Activated CD8-positive, alpha-beta memory T cell treated with anti-CD3 and anti-CD28 coated beads, Interleukin-2, amount 10 ng/mL, durations not matched to agents 7 days and 5 days (primary cell): ENCODE results near the gene SPTLC1. TPM values are rescaled to one million over a fixed set of nuclear protein-coding genes. Genes with fewer than 3 reads are reported as not detected.
"Not testable (repeated sequence)": the region's sequence is repeated elsewhere in the genome, so short reads cannot be mapped to it uniquely, and the experiment has no call there.

Experiments used
- ATAC-seq: fragments of 150-1000 bp; cut with Tn5 transposase; one replicate; pipeline ENCODE4 v1.10.0; 2021; ENCODE audit warnings: moderate library complexity
- CTCF ChIA-PET: fragments of 350-600 bp; sonication (Branson Sonifier 250); formaldehyde crosslinking; loops from one replicate; lab custom pipeline; 2021; ENCODE audit warnings: antibody characterized with exemption; lab: Charles Lee
- DNase-seq: peaks from one replicate; pipeline ENCODE4 v3.0.0-alpha.2; 2020
- H3K27ac Mint-ChIP-seq: one replicate; pipeline ENCODE4 v1.8.0; 2021; ENCODE audit warnings: mild to moderate bottlenecking, mixed read lengths
- H3K27me3 Mint-ChIP-seq: one replicate; pipeline ENCODE4 v1.8.0; 2021; ENCODE audit warnings: mixed read lengths
- H3K36me3 Mint-ChIP-seq: one replicate; pipeline ENCODE4 v1.8.0; 2021; ENCODE audit warnings: mild to moderate bottlenecking, mixed read lengths
- H3K4me1 Mint-ChIP-seq: one replicate; pipeline ENCODE4 v1.8.0; 2021; ENCODE audit warnings: mixed read lengths
- H3K4me3 Mint-ChIP-seq: one replicate; pipeline ENCODE4 v1.8.0; 2021; ENCODE audit warnings: mild to moderate bottlenecking, moderate library complexity, mixed read lengths
- H3K9me3 Mint-ChIP-seq: one replicate; pipeline ENCODE4 v1.8.0; 2022; ENCODE audit warnings: low read depth, mixed read lengths
- total RNA-seq, 2 experiments: library from RNA; stranded (reverse); gene quantifications; one replicate each; pipeline ENCODE4 v1.2.3, GENCODE V29; 2021

Gene SPTLC1
- total RNA-seq, 2 experiments from 2014 or later, result 61.8 to 62.4 TPM

DNA sequence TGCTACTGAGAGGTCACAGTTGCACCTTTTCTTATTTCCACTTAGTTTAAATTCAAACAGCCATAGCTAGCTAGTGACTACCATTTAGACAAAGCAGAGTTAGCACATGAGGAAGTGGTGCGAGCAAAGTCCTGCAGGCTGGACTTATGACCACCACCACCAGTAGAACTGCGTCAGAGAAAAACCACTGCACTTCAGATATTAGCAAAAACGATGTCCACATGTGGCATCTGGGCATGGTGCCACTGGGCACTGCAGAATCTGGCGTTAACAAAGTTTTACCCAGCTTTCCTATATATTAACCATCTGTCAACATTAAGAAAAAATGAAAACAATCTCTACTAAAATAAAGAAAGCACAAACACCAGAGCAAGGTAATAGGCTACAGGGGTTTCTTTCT, 80.1 kb downstream of the SPTLC1 start:
- no peak for DNase-seq
- Mint-ChIP-seq H3K4me1 (no peaks in the 10 kb centered on the region), H3K27me3 (no peaks in the 10 kb centered on the region), H3K9me3 (no peaks in the 10 kb centered on the region), H3K27ac (no peak overlapping the region), H3K4me3 (no peak overlapping the region), H3K36me3 (peaks cover 50% of the 10 kb centered on the region)
- CTCF ChIA-PET, result no interaction called here
- no peak for ATAC-seq

- Mint-ChIP-seq H3K36me3 (peaks cover 60% of the 10 kb centered on the region), H3K4me1 (no peaks in the 10 kb centered on the region), H3K27me3 (no peaks in the 10 kb centered on the region), H3K4me3 (no peak overlapping the region), H3K27ac (no peak overlapping the region), H3K9me3 (no peaks in the 10 kb centered on the region)
- no peak for ATAC-seq
- CTCF ChIA-PET, result no interaction called here
- DNase-seq, result no peak
Observed at GRCh38 chr9:92033991-92034390, 81.2 kb downstream of the SPTLC1 start.

GRCh38 chr9:92033307-92033706, 81.9 kb downstream of the SPTLC1 start:
- ATAC-seq (no peak), DNase-seq (no peak)
- Mint-ChIP-seq H3K4me1 (no peaks in the 10 kb centered on the region), H3K4me3 (no peak overlapping the region), H3K9me3 (no peaks in the 10 kb centered on the region), H3K27ac (no peak overlapping the region), H3K27me3 (no peaks in the 10 kb centered on the region), H3K36me3 (peaks cover 57% of the 10 kb centered on the region)
- CTCF ChIA-PET, result no interaction called here

DNA sequence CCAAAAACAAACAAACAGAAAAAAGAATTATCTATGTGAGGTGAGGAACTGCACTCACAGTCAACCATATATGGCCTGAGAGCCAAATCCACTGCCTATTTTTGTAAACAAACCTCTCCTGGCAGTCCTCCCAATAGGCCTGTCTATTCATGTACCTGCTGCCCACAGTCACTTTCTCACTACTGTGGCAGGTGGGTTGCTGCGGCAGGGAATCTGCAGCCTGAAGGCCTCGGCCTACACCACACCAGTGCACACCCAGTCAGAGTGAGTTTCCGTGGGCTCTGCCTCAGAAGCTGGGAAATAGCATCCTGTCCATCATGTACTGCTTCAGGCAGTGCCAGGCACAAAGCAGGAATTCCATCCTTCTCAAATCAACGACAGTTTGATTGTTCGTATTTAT, 82.3 kb downstream of the SPTLC1 start:
- DNase-seq (no peak), ATAC-seq (no peak)
- CTCF ChIA-PET, result no interaction called here
- H3K36me3 Mint-ChIP-seq, result peaks cover 57% of the 10 kb centered on the region
- no peak overlapping the region for H3K27ac Mint-ChIP-seq
- no peaks in the 10 kb centered on the region for H3K9me3 Mint-ChIP-seq
- H3K27me3 Mint-ChIP-seq, result no peaks in the 10 kb centered on the region
- H3K4me1 Mint-ChIP-seq, result no peaks in the 10 kb centered on the region
- no peak overlapping the region for H3K4me3 Mint-ChIP-seq

DNA sequence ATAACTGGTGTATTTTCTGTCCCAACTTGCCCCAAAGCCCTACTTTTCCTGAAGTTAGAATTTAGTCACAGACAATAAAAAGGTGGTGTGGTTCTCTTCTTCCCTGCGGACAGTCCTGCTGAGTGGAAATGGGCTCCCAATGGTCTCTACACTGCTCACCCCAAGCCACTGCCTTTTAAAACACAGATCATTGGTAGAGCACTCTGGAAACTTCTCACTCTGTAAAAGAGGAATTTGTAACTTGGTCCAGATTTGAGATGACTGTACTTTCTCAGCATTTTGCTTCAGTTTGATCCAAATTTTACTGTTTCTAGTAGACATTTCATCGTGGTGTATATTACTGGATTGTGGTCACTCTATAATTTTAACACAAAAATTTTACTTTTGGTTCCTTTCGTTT, 84.8 kb downstream of the SPTLC1 start:
- DNase-seq, result no peak
- H3K36me3 Mint-ChIP-seq, result peaks cover 44% of the 10 kb centered on the region
- H3K27ac Mint-ChIP-seq, result no peak overlapping the region
- H3K27me3 Mint-ChIP-seq, result no peaks in the 10 kb centered on the region
- ATAC-seq, result no peak
- no peaks in the 10 kb centered on the region for H3K4me1 Mint-ChIP-seq
- H3K4me3 Mint-ChIP-seq, result no peak overlapping the region
- H3K9me3 Mint-ChIP-seq, result no peaks in the 10 kb centered on the region
- CTCF ChIA-PET, result no interaction called here

DNA sequence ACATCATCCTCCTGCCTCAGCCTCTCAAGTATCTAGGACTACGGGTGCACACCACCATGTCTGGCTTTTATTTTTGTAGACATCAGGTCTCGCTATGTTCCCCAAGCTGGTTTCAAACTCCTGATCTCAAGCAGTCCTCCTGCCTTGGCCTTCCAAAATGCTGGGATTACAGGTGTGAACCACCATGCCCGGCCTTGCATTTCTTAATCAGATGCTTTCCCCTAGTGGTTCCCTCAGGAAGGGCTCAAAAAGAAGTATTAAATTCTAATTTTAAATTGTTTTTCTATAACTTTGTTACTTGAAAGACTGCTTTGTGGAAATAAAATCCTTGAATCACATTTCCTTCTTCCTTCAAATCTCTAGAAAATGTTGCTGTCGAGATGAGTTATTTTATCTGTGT, 85.7 kb downstream of the SPTLC1 start:
- peaks cover 35% of the 10 kb centered on the region for H3K36me3 Mint-ChIP-seq
- DNase-seq (no peak), ATAC-seq (no peak)
- no peak overlapping the region for H3K4me3 Mint-ChIP-seq
- H3K4me1 Mint-ChIP-seq, result no peaks in the 10 kb centered on the region
- H3K9me3 Mint-ChIP-seq, result no peaks in the 10 kb centered on the region
- H3K27me3 Mint-ChIP-seq, result no peaks in the 10 kb centered on the region
- CTCF ChIA-PET, result interaction anchor here (1.0 kb wide), 1 partner anchor 74 kb away, joined by 3 read pairs; no protein-coding TSS in a partner anchor
- no peak overlapping the region for H3K27ac Mint-ChIP-seq

- Mint-ChIP-seq H3K9me3 (peaks cover 6% of the 10 kb centered on the region), H3K27ac (no peak overlapping the region), H3K36me3 (peaks cover 14% of the 10 kb centered on the region), H3K4me3 (no peak overlapping the region), H3K4me1 (no peaks in the 10 kb centered on the region), H3K27me3 (no peaks in the 10 kb centered on the region)
- DNase-seq (no peak), ATAC-seq (no peak)
- CTCF ChIA-PET, result no interaction called here
Observed at GRCh38 chr9:92026206-92027002, 88.8 kb downstream of the SPTLC1 start.

DNA sequence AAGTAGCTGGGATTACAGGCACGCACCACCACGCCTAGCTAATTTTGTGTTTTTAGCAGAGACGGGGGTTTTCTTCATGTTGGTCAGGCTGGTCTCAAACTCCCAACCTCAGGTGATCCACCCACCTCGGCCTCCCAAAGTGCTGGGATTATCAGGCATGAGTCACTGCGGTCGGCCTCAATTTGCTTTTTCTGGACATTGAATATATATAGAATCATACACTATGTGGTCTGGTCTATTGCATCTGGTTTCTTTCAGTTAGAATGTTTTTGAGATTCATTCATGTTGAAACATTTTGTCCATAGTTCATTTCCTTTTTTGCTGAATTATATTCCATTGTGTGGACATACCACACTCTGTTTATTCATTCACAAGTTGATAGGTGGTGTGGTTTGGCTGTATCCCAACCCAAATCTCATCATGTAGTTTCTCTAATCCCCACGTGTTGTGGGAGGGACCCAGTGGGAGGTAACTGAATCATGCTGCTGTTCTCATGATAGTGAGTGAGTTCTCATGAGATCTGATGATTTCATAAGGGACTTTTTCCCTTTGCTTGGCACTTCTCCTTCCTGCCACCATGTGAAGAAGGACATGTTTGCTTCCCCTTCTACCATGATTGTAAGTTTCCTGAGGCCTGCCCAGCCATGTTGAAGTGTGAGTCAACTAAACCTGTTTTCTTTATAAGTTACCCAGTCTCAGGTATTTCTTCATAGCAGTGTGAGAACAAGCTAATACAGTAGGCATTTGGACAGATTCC, 93.2 kb downstream of the SPTLC1 start:
- H3K27ac Mint-ChIP-seq, H3K27me3 Mint-ChIP-seq, H3K4me1 Mint-ChIP-seq, H3K36me3 Mint-ChIP-seq, H3K4me3 Mint-ChIP-seq, CTCF ChIA-PET, DNase-seq, ATAC-seq, H3K9me3 Mint-ChIP-seq: not testable (repeated sequence)

GRCh38 chr9:92019658-92020057, 95.6 kb downstream of the SPTLC1 start:
- peaks cover 12% of the 10 kb centered on the region for H3K27me3 Mint-ChIP-seq
- H3K27ac Mint-ChIP-seq, result no peak overlapping the region
- ATAC-seq (no peak), DNase-seq (no peak)
- H3K4me3 Mint-ChIP-seq, result no peak overlapping the region
- H3K9me3 Mint-ChIP-seq, result peaks cover 7% of the 10 kb centered on the region
- H3K4me1 Mint-ChIP-seq, result no peaks in the 10 kb centered on the region
- no peaks in the 10 kb centered on the region for H3K36me3 Mint-ChIP-seq
- CTCF ChIA-PET, result no interaction called here

DNA sequence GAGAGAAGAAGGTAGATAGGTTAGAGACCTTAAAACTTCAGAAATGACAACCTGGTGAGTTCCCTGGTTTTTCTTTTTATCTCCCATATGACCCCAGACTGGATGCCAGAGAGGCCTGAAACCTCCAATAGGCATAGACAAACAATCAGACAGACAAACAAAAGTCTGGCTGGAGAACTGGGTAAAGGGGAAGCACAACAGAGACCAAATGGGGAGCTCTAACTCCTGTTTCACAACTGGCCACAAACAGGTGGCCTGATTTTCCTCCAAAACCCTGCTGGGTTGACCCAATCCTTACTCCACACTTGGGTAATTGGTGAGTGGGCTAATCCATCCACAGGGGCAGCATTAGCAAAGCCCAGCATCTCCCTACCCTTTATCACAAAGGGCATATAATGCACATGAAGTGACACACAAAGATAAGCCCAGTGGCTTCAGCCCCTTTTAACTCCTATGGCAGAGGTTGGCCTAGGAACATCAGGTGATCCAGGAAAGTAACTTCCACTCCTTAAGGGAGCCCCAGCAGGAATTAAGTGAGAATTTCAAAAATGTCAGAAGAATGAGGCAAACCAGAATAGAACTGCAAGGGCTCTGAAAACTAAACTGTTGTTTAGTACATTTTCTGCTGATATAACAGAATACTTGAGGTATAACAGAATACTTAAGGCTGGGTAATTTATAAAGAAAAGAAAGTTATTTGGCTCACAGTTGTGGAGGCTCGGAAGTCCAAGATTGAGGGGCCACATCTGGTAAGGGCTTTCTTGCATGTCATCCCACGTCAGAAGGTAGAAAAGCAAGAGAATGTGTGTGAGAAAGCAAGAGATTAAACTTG, 104.3 kb downstream of the SPTLC1 start:
- no peak for DNase-seq
- no peak for ATAC-seq
- Mint-ChIP-seq H3K27me3 (peaks cover 24% of the 10 kb centered on the region), H3K4me3 (no peak overlapping the region), H3K36me3 (no peaks in the 10 kb centered on the region), H3K27ac (no peak overlapping the region), H3K9me3 (no peaks in the 10 kb centered on the region), H3K4me1 (no peaks in the 10 kb centered on the region)
- CTCF ChIA-PET, result no interaction called here

GRCh38 chr9:92010253-92010652, 105.0 kb downstream of the SPTLC1 start:
- DNase-seq, ATAC-seq, H3K36me3 Mint-ChIP-seq, H3K9me3 Mint-ChIP-seq, H3K27ac Mint-ChIP-seq, H3K4me3 Mint-ChIP-seq, H3K4me1 Mint-ChIP-seq, CTCF ChIA-PET: not testable (repeated sequence)
- peaks cover 24% of the 10 kb centered on the region for H3K27me3 Mint-ChIP-seq

DNA sequence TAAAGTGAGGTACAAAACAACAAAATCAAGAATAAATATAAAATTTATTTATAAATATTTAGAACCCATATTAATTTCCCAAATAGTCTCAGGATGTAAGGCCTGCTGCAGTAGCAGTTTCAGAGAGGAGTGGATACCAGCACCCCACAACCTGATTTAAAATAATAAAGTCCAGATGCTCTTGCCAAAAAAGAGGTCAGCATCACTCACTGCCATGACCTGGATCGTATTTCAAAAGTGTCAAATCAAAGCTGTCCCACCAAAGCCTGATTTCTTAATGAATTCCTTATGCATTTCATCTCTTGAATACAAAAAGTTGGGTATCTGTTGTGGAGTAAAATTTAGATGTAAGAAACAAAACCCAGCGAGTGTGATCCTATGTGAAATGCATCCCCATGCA, 107.2 kb downstream of the SPTLC1 start:
- no peaks in the 10 kb centered on the region for H3K36me3 Mint-ChIP-seq

GRCh38 chr9:92004045-92004392, 111.2 kb downstream of the SPTLC1 start:
- H3K4me1 Mint-ChIP-seq, result no peaks in the 10 kb centered on the region
- H3K27me3 Mint-ChIP-seq, result peaks cover 12% of the 10 kb centered on the region
- CTCF ChIA-PET, result interaction anchor here (1.8 kb wide), 1 partner anchor 9 kb away, joined by 5 read pairs; no protein-coding TSS in a partner anchor
- no peak for DNase-seq
- no peak for ATAC-seq
- H3K36me3 Mint-ChIP-seq, result no peaks in the 10 kb centered on the region
- H3K9me3 Mint-ChIP-seq, result no peaks in the 10 kb centered on the region
- H3K27ac Mint-ChIP-seq, result no peak overlapping the region
- no peak overlapping the region for H3K4me3 Mint-ChIP-seq

More for the DNA sequence above, 107.2 kb downstream of the SPTLC1 start:
- Mint-ChIP-seq H3K4me3 (no peak overlapping the region), H3K27ac (no peak overlapping the region), H3K4me1 (no peaks in the 10 kb centered on the region), H3K9me3 (no peaks in the 10 kb centered on the region), H3K27me3 (peaks cover 8% of the 10 kb centered on the region)
- CTCF ChIA-PET, result interaction anchor here (1.1 kb wide), 1 partner anchor 9 kb away, joined by 3 read pairs; no protein-coding TSS in a partner anchor
- DNase-seq, result no peak
- no peak for ATAC-seq
